Esophagus (tissue), 2 donors: ENCODE results near the gene BAG3. TPM values are rescaled to one million over a fixed set of nuclear protein-coding genes. Genes with fewer than 3 reads are reported as not detected.
"Not testable (repeated sequence)": the region's sequence is repeated elsewhere in the genome, so short reads cannot be mapped to it uniquely, and the experiment has no call there.

Experiments
- H3K27ac ChIP-seq, 2 donors: one replicate each; pipeline ENCODE4 v1.5.1; 2013; ENCODE audit warnings: low read depth in 2 of 2, mild to moderate bottlenecking in 2 of 2, inconsistent platforms in 1 of 2, low read length in 1 of 2, moderate library complexity in 1 of 2
- H3K27me3 ChIP-seq, 2 donors: one replicate each; pipeline ENCODE4 v1.6.1; 2013; ENCODE audit warnings: low read length in 2 of 2, control low read depth in 1 of 2, mild to moderate bottlenecking in 1 of 2; ENCODE audit not compliant: insufficient read depth in 2 of 2, control insufficient read depth in 1 of 2
- H3K36me3 ChIP-seq, 2 donors: one replicate each; pipeline ENCODE4 v1.6.1; 2013; ENCODE audit warnings: low read length in 1 of 2; ENCODE audit not compliant: control insufficient read depth in 2 of 2, insufficient read depth in 2 of 2
- H3K4me1 ChIP-seq, 2 donors: one replicate each; pipeline ENCODE4 v1.6.1; 2013; ENCODE audit warnings: low read length in 1 of 2; ENCODE audit not compliant: control insufficient read depth in 2 of 2, insufficient read depth in 2 of 2
- H3K4me3 ChIP-seq, 2 donors: one replicate each; pipeline ENCODE4 v1.5.1; 2013; ENCODE audit warnings: low read length in 2 of 2, mild to moderate bottlenecking in 2 of 2, low read depth in 1 of 2, moderate library complexity in 1 of 2
- H3K9me3 ChIP-seq, 2 donors: one replicate each; pipeline ENCODE4 v1.6.1; 2013; ENCODE audit warnings: mild to moderate bottlenecking in 2 of 2, low read depth in 1 of 2, low read length in 1 of 2, moderate library complexity in 1 of 2; ENCODE audit not compliant: control insufficient read depth in 2 of 2, insufficient read depth in 1 of 2
- WGBS, 2 donors: extraction: QIAGEN DNeasy Blood & Tissue Kit; methylation state at CpG; one replicate each; pipeline ENCODE4 v1.1.7; 2013; 5-methylcytosine and 5-hydroxymethylcytosine counted together
- polyA plus RNA-seq, 2 donors: library from polyadenylated mRNA; stranded (reverse); fragments of 200-250 nt; gene quantifications; one replicate each; pipeline ENCODE4 v1.2.3, GENCODE V29; 2013
- donor health status: healthy with polysubstance abuse.
- donor health status: Bipolar disorder and iron deficiency.

Gene BAG3
- polyA plus RNA-seq, 2 donors = 39.4 to 57.2 TPM

DNA sequence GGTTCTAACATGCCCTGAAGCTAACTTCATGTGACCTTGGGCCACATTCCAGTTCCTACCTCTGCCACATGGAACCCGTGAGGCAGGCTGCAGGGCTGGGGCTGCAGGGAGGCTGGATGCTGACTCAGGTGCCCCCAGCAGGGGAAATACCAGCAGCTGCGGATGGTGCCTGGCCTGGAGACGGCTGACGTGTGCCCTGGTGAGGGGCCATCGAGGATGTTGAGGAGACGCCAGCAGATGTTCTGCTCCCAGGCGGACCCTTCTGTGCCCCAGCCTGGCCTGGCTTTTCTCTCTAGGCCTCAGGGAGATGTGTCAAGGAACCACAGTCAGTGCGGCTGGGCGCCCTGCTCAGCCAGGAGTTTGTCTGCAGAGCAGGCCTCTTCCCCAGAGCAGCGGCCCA is 8.8 kb downstream of the BAG3 start:
- WGBS, 2 donors = 72 to 80% methylated on average over 10 of the region's 10 CpGs
- no peaks in the 10 kb centered on the region for H3K9me3 ChIP-seq
- no peak overlapping the region for H3K4me3 ChIP-seq
- no peaks in the 10 kb centered on the region for H3K27me3 ChIP-seq
- H3K27ac ChIP-seq = peak overlapping the region; percentile 58 to 90
- peaks cover 0 to 13% of the 10 kb centered on the region in 2 donors for H3K36me3 ChIP-seq
- H3K4me1 ChIP-seq = peaks cover 22 to 47% of the 10 kb centered on the region in 2 donors

DNA sequence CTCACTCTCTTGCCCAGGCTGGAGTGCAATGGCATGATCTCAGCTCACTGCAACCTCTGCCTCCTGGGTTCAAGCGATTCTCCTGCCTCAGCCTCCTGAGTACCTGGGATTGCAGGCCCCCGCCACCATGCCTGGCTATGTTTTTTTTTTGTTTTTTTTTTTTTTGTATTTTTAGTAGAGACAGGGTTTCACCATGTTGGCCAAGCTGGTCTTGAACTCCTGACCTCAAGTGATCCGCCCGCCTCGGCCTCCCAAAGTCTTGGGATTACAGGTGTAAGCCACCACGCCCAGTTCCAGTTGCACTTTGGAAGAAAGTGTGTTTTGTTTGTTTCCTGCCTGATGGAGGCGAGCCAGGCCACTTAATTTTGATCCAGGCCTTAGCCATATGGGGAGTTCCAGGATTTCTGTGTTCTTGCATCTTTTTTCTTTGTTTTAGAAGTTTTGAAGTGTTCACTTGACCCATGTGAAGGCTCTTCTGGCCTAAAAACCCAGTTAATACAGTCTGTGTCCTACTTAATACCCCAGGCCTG is 11.0 kb downstream of the BAG3 start:
- H3K27ac ChIP-seq = peak overlapping the region in 1 of 2 donors; percentile 59

DNA sequence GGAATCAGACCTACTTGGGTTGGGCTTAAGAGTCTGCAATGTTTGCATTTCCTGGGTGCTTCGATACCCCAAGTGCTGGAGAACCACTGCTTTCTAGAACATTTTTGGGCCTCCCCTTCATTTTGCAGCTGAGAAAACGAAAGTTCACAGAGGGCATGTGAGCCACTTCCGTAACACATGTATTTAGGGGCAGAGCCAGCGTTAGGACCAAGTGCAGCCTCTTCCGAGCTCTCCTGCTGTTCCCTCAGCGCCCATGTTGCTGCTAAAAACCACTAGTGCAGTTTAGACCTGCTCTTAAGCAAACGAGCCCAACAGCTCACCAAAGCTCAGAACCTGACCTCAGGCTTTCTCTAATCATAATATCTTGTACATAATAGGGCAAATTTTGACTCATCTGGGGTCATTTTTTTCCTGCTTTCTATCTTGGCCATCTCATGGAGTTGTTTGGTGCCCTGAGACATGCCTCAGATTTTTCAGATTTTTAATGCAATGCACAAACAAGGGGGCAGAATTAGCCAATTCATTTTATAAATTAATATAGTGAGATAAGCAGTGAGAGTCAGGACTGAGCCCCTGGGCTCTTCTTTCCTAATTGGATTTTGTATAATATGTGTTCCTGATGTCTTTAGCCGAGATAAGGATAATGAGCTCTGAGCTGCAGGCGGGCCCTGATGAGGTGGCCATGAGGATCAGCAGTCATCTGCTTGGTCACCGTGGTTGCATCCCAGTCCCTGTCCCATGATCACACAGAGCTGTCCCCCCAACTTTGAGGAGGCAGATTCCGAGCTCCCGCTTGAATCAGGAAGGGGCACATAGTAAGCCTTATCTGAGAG is 12.9 kb downstream of the BAG3 start:
- Histone ChIP-seq H3K36me3 (peaks cover 0 to 10% of the 10 kb centered on the region in 2 donors), H3K27ac (peak overlapping the region; percentile 32 to 52), H3K4me1 (peaks cover 16 to 39% of the 10 kb centered on the region in 2 donors), H3K27me3 (no peaks in the 10 kb centered on the region), H3K9me3 (no peaks in the 10 kb centered on the region), H3K4me3 (no peak overlapping the region)
- 61 to 71% methylated on average over 12 of the region's 12 CpGs for WGBS, 2 donors

More for the DNA sequence above, 11.0 kb downstream of the BAG3 start:
- H3K36me3 ChIP-seq = peaks cover 0 to 17% of the 10 kb centered on the region in 2 donors
- H3K9me3 ChIP-seq, H3K27me3 ChIP-seq, H3K4me3 ChIP-seq: not testable (repeated sequence)
- 69 to 72% methylated on average over 7 of the region's 7 CpGs for WGBS, 2 donors
- H3K4me1 ChIP-seq = peaks cover 22 to 38% of the 10 kb centered on the region in 2 donors

DNA sequence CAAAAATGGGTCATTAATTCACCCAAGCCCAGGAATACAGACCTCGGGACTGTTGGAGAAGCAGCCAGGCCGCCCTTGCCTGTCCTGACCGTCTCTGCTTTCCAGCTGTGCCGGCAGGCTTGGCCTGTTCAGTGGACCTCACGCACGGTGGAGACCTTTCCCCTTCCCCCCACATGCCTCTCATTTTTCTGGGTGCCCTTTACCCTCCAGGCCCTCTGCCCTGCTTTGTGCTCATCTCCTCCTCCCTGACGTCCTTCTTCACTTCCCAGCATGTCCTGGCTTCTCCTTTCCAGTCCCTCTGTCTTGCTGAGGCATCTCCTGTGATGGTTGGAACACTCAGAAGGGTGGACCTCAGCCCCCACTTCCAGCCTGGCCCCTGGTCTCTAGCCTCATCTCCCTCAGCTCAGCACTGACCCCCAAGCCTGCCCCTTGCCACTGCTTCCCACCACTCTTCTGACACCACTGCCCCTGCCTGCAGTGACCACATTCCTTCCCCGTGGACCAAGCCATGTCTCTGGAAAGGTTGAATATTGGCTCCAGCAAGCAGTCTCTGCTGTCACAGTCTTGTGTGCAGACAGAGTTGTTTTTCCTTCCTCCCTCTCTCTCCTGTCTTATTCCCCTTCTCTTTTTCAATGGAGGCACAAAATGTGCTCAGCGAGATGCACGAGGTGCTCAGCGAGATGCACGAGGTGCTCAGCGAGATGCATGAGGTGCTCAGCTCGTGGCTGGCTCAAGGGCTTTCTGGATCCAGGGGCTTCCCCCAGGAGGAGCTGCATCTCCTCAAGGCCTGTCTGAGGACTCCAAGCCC is 14.9 kb downstream of the BAG3 start:
- H3K36me3 ChIP-seq = peaks cover 4 to 15% of the 10 kb centered on the region in 2 donors
- H3K27me3 ChIP-seq = no peaks in the 10 kb centered on the region
- WGBS, 2 donors = 69 to 77% methylated on average over 14 of the region's 14 CpGs
- H3K27ac ChIP-seq = no peak overlapping the region
- peaks cover 6 to 40% of the 10 kb centered on the region in 2 donors for H3K4me1 ChIP-seq
- no peaks in the 10 kb centered on the region for H3K9me3 ChIP-seq
- H3K4me3 ChIP-seq = no peak overlapping the region

DNA sequence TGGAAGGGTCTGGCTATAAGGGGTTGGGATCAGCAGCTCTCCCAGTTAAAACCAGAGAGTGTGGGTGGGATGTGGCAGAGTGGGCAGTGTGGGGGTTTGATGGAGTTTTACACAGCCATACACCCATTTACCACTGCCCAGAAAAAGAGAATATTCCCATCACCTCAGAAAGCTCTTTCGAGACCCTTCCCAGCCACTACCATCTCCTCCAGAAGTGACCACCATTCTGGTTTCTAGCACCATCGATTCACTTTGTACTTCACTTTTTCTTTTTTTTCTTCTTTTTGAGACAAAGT is 15.5 kb downstream of the BAG3 start:
- 92 to 100% methylated on average over 2 of the region's 2 CpGs for whole genome bisulfite sequencing, 2 donors
- H3K4me3 ChIP-seq = no peak overlapping the region
- H3K27me3 ChIP-seq = no peaks in the 10 kb centered on the region
- H3K36me3 ChIP-seq = peaks cover 7 to 18% of the 10 kb centered on the region in 2 donors
- H3K9me3 ChIP-seq = no peaks in the 10 kb centered on the region
- peaks cover 8 to 40% of the 10 kb centered on the region in 2 donors for H3K4me1 ChIP-seq
- no peak overlapping the region for H3K27ac ChIP-seq

DNA sequence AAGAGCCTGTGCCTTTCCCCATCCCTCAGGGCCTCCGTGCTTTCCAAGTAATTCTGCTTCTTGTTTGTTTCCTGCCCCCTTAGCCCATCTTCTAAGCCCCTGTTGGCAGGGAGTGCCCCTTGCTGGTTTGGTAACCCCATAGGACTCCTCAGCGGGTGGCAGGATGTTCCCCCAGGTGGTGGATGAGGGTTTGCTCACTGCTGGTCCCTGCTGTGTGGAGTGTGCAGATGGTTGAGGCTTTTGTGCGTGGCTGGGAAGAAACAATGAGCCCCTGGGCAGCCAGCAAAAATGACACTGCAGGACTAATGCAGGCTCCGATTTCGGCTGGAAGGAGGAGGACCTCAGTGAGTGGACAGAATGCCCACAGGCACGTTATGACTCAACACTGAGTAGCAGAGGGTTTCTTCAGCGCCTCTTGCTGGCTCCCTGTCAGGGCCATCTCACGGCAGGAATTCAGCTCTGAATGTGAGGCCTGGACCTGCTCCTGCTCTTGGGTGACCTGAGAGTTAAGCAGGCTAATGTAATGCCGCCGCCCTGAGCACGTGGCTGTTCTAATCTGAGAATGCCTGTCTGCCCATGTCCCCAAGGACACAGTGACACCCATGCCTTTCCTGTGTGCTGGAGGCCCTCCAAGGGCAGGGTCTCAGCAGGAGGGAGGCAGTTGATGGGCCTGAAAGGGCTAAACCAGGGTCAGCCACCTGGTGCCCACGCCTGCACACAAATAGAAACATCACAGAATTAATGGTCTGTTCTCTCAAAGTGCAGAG is 16.6 kb downstream of the BAG3 start:
- 32% methylated on average over 12 of the region's 12 CpGs for WGBS, 2 donors
- no peaks in the 10 kb centered on the region for H3K9me3 ChIP-seq
- H3K27me3 ChIP-seq = no peaks in the 10 kb centered on the region
- H3K4me1 ChIP-seq = peaks cover 8 to 38% of the 10 kb centered on the region in 2 donors
- H3K4me3 ChIP-seq = no peak overlapping the region
- peaks cover 12 to 26% of the 10 kb centered on the region in 2 donors for H3K36me3 ChIP-seq
- H3K27ac ChIP-seq = peak overlapping the region; percentile 24 to 85

DNA sequence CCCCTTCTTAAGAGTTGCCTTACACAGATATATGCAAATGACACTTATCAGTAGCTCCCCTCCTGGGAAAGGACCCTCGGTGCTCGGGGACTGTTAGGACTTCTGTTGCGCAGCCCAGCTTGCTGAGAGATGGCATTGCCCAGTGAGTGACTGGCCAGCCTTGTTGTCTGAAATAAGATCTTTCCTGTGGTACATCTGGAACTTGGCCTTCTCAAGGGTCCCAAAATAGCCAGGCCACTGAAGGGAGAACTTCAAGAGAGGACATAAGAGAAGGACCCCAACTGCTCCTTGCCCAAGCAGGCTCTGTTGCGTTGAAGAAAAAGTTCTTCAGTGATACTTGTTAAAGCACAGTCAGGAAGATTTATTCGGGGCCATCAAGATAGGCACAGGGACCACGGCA is 17.3 kb downstream of the BAG3 start:
- no peaks in the 10 kb centered on the region for H3K9me3 ChIP-seq
- peaks cover 8 to 38% of the 10 kb centered on the region in 2 donors for H3K4me1 ChIP-seq

DNA sequence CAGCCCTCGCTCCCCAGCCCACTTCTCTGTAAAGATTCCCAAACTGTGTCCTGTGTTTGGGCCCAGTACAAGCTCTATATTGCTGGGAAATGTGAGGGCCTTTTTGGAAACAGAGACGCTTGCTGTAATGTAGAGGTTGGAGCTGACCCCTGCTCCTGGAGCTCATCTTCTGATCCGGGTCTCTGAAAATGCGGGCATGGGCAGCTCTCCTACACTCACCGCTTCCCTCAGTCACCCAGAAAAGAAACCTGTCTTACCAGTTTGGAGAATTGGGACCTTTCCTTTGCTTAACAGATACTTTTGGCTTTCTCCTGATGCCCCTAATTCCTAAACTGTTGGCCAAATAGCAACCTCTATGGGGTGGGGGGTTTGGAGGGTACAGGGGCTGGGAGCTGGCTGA is 18.2 kb downstream of the BAG3 start:
- H3K27me3 ChIP-seq = no peaks in the 10 kb centered on the region
- H3K27ac ChIP-seq = peak overlapping the region in 1 of 2 donors; percentile 42
- no peaks in the 10 kb centered on the region for H3K9me3 ChIP-seq
- H3K4me3 ChIP-seq = no peak overlapping the region
- peaks cover 20 to 36% of the 10 kb centered on the region in 2 donors for H3K36me3 ChIP-seq
- H3K4me1 ChIP-seq = peaks cover 8 to 33% of the 10 kb centered on the region in 2 donors
- 66 to 72% methylated on average over 5 of the region's 5 CpGs for WGBS, 2 donors

More for the DNA sequence above, 17.3 kb downstream of the BAG3 start:
- Histone ChIP-seq H3K36me3 (peaks cover 19 to 32% of the 10 kb centered on the region in 2 donors), H3K4me3 (no peak overlapping the region), H3K27me3 (no peaks in the 10 kb centered on the region), H3K27ac (peak overlapping the region; percentile 13 to 85)
- WGBS, 2 donors = 80 to 81% methylated on average over 6 of the region's 6 CpGs
